Bronchial epithelial cell (primary cell): ENCODE measurements around the gene DOCK1. TPM values are rescaled to one million over a fixed set of nuclear protein-coding genes. Genes with fewer than 3 reads are reported as not detected.
"Not testable (repeated sequence)": the region's sequence is repeated elsewhere in the genome, so short reads cannot be mapped to it uniquely, and the experiment has no call there.

Experiments used
- DNase-seq: peaks from one replicate; pipeline ENCODE4 v3.0.0-alpha.2; 2010; ENCODE audit warnings: low read depth
- FAIRE-seq: peaks from 2 replicates; lab custom pipeline; 2011; peaks lifted over from hg19 to GRCh38; lab: Jason Lieb, UNC
- H3K27me3 ChIP-seq: 2 replicates; pipeline ENCODE4 v1.5.1; 2011; ENCODE audit warnings: low read length; ENCODE audit not compliant: control insufficient read depth, insufficient read depth
- H3K36me3 ChIP-seq: 2 replicates; pipeline ENCODE4 v1.5.1; 2011; ENCODE audit warnings: low read length; ENCODE audit not compliant: control insufficient read depth, insufficient read depth
- H3K4me3 ChIP-seq: 2 replicates; pipeline ENCODE4 v1.5.1; 2011; ENCODE audit warnings: mild to moderate bottlenecking, low read depth, low read length, control low read depth
- CTCF ChIP-seq: IDR thresholded peaks from 2 replicates; pipeline ENCODE4 v1.5.1; 2011; ENCODE audit warnings: mild to moderate bottlenecking, moderate library complexity, low read length, control low read depth, inconsistent platforms; ENCODE audit not compliant: insufficient read depth, severe bottlenecking
- total RNA-seq: library from RNA; depleted of rRNA; stranded (reverse); fragments of >200 nt; gene quantifications from 2 replicates; pipeline ENCODE4 v1.2.1, GENCODE V29; 2014

DOCK1 gene
- total RNA-seq, 1 donor from 2014 or later, result 173 TPM

- DNase-seq, result no peak
- Histone ChIP-seq H3K36me3 (no peaks in the 10 kb centered on the region), H3K4me3 (no peak overlapping the region), H3K27me3 (no peaks in the 10 kb centered on the region)
- TF ChIP-seq CTCF, result no peak
- FAIRE-seq, result no peak
Measured at GRCh38 chr10:127296696-127297095, 391.5 kb downstream of the DOCK1 start.

DNA sequence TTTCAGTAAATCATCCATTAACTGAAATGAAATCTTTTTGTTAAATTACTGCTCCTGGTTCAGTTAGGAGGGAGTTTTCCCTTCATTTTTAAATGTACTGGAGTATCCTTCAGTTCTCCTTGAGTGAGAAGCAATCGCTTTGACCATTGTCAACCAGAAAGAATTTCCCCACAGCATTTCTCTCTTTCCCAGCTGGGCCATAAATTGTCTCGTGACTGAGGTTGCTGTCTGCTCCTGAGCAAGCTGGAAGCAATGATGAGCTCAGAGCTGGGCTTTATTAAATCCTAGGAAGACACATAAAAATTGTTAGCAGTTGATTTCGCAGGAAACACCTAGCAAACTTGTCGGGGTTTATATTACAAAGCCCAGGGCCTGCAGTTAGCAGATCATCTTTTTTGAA is 393.2 kb downstream of the DOCK1 start:
- no peak for TF ChIP-seq CTCF
- H3K27me3 ChIP-seq, result no peaks in the 10 kb centered on the region
- no peaks in the 10 kb centered on the region for H3K36me3 ChIP-seq
- FAIRE-seq, result no peak
- no peak for DNase-seq
- no peak overlapping the region for H3K4me3 ChIP-seq

DNA sequence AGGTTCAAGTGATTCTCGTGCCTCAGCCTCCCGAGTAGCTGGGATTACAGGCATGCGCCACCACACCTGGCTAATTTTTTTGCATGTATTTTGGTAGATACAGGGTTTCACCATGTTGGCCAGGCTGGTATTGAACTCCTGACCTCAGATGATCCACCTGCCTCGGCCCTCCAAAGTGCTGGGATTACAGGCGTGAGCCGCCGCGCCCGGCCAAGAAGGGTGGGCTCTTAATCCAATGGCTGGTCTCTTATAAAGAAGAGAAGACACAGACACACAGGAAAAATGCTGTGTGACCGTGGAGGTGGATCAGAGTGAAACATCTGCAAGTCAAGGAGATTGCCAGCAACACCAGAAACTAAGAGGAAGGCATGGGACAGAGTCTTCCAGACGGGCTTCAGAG is 394.0 kb downstream of the DOCK1 start:
- FAIRE-seq, H3K27me3 ChIP-seq, H3K4me3 ChIP-seq, H3K36me3 ChIP-seq, DNase-seq: not testable (repeated sequence)

DNA sequence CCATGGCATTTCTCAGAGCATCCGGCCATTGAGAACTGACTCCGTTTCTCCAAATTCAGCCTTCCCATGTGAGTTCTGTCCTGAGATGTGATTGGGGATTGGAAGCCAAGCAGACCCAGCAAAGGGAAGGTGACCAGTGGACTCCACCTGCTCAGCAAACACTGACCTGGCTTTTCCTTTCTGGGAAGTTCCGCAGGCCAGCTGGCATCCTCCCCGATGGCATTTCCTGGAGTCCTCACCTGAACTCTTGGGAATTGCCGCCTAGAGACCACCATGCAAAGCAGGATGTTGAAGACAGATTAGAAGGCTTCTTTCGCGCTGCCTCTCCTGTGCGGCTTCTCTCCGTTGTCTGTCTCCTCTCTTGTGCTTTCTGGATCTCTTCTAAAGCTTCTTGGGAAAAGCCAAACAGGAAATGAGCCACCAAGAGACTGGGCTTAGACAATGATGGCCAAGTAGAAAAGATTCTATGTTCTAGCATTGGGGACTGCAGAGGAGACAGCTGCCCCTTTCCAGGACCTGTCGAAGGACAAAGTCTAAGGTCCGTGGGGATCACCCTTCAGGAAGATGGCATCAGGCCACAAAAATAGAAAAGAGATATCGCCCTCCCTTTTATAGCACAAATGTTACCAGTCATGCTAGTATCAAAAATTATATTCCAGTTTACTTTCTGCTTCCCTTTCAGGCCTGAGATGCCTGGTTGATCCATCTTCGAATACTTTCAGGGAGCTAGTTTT is 394.9 kb downstream of the DOCK1 start:
- H3K4me3 ChIP-seq, result no peak overlapping the region
- FAIRE-seq (no peak), DNase-seq (no peak)

GRCh38 chr10:127300868-127301321 is 395.7 kb downstream of the DOCK1 start:
- Histone ChIP-seq H3K36me3 (no peaks in the 10 kb centered on the region), H3K27me3 (no peaks in the 10 kb centered on the region), H3K4me3 (no peak overlapping the region)
- no peak for TF ChIP-seq CTCF
- no peak for DNase-seq
- FAIRE-seq, result no peak

More for the DNA sequence above, 394.9 kb downstream of the DOCK1 start:
- no peaks in the 10 kb centered on the region for H3K27me3 ChIP-seq
- TF ChIP-seq CTCF, result no peak
- H3K36me3 ChIP-seq, result no peaks in the 10 kb centered on the region

DNA sequence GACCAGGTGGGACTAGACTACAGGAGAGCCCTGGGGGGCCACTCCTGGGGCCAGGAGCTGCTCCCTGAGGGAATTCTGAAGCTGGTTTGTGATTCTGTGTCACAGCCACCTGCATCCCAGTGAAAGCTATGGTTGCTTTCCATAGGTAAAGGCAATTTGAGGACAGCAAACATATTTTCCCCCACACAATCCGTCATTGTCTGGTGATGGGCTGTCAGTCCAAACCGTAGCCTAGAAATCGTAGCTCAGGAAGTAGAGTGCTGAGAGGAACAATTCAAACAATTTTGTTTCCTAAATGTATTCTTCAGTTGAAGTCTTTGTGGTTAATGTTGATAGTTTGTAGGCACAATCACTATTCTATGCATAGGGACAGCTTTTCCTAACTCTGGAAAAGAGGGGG is 397.1 kb downstream of the DOCK1 start:
- no peak for DNase-seq

More for the DNA sequence above, 397.1 kb downstream of the DOCK1 start:
- TF ChIP-seq CTCF, result no peak
- Histone ChIP-seq H3K4me3 (no peak overlapping the region), H3K27me3 (no peaks in the 10 kb centered on the region), H3K36me3 (no peaks in the 10 kb centered on the region)
- FAIRE-seq, result no peak
